Left renal pelvis (tissue), 4 donors: ENCODE data around the gene THADA. TPM values are rescaled to one million over a fixed set of nuclear protein-coding genes. Genes with fewer than 3 reads are reported as not detected.
"Not testable (repeated sequence)": the region's sequence is repeated elsewhere in the genome, so short reads cannot be mapped to it uniquely, and the experiment has no call there.

Experiments used
- DNase-seq, 4 donors: peaks; one replicate each; pipeline ENCODE4 v3.0.0-alpha.2; 2013; ENCODE audit warnings: low read depth in 4 of 4, low spot score in 3 of 4
- polyA plus RNA-seq, 4 donors: library from polyadenylated mRNA; unstranded; fragments of 120-200 nt; gene quantifications; one replicate each; pipeline ENCODE4 v1.2.1, GENCODE V29; 2013; ENCODE audit not compliant: insufficient read length in 4 of 4

Gene THADA
- polyA plus RNA-seq, 4 donors, result 19.9 to 38.6 (median 33.6) TPM

DNA sequence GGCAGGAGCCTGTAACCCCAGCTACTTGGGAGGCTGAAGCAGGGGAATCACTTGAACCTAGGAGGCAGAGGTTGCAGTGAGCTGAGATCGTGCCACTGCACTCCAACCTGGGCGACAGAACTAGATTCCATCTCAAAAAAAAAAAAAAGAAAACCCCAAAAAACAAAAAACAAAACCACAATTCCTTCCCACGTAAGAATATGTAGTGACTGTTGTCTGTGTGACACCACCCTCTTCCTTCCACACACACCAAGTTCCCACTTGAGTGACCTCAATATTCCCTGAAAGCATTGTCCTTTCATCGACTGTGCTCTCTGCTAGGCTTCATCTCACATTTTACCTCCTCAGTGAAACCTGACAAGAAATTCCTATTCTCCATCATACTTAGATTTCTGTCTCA lies 8.8 kb upstream of the THADA start:
- DNase-seq, result no peak

DNA sequence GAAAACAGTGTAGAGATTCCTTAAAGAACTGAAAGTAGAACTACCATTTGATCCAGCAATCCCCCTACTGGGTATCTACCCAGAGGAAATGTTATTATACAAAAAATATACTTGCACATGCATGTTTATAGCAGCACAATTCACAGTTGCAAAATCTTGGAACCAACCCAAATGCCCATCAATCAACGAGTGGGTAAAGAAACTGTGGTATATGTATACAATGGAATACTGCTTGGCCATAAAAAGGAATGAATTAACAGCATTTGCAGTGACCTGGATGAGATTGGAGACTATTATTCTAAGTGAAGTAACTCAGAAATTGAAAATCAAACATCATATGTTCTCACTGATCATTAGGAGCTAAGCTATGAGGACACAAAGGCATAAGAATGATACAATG lies 4.8 kb upstream of the THADA start:
- not testable (repeated sequence) for DNase-seq

DNA sequence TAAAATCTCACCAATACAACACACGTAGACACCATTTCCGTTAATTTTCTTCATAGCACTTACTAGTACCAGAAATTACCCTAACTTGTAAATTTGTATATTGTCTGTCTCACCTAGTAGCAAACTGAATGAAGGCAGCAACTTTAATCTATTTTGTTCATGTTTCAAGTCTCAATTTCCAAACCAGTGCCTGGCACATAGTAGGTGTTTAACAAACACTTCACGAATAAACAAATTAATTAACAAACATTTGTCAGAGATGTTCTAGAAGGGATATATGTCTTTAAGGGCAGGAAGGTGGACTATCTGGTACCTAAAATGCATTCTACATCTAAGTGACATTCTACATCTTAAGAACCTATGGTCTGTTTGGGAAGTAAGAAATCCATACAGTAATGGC lies 963 bp downstream of the THADA start:
- DNase-seq, result no peak

DNA sequence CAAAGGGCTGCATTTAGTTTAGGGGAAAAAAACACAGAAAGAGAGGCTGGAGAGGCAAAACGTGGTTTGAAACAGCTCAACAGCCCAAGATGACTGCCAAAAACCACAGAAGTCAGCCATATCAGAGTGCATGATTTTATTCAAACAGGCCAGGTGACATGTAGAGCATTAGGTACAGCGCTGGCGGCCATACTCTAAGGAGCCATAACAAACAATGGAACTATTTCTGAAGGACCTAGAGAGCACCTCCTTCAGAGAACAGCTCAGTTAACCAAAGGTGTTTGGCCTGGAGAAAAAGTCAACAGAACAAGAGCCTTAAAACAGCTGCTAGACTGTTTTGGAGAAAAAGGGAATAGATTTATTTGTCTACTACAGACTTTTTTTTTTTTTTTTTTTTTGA lies 2.6 kb downstream of the THADA start:
- no peak for DNase-seq

DNA sequence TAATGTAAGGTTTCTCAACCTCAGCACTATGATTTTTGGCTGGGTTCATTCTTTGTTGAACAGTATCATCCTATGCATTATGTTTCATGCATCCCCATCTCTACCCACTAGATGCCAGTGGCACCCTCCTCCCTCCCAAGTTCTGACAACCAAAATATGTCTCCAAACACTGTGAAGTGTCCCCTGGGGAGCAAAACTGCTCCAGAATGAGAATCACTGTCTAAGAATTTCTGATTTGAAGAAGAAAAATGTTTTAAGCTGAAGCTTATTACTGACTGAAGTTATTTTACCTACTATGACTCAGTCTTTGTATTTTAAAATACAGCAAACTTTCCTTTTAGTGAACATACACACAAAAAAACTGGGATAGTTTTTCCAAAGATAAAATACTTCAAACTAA lies 3.4 kb downstream of the THADA start:
- DNase-seq, result no peak

DNA sequence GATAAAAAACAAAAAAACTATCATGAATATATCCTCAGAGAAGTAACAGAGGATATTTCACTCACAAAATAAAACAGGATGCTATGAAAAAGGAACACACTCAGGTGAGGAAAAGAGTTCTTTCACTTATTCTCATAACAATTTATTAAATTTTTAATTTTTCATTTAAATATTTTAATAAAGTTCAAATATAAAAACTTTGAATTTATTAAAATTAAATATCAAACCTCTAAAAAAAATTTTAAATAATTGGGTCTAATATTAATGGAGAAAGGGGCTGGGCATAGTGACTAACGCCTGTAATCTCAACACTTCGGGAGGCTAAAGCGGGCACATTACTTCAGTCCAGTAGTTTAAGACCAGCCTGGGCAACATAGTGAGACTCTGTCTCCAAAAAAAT lies 10.1 kb downstream of the THADA start:
- no peak for DNase-seq

DNA sequence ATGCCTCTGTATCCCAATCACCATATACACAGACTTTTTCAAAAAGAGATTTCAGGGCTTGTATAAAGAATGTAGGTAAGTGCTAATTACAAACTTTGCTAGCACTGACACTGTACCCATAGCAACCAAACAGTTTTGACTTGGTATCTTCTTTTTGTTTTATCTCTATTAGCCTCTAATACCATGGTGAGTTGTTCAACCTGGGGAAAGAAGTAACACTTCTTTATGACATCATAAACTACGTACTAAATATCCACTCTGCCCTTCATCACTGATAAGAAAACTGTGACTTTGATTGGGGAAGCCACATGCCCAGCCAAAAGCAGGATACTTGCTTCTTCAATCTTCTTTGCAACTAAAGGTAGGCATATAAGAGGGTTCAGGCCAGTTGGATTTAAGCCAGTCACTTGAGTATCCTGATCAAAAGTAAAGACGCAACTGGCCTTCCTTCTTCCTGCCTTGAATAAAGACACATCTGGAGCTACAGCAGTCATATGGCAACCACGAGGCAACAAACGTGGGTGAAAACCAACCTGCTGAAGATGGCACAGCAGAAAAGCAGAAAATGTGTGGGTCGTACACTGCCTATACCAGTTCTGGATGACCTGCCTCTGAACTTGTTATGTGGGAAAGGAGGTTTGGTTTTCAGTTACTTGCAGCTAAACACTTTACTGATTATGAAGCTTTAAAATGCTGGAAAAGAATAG lies 16.4 kb downstream of the THADA start:
- DNase-seq, result no peak

DNA sequence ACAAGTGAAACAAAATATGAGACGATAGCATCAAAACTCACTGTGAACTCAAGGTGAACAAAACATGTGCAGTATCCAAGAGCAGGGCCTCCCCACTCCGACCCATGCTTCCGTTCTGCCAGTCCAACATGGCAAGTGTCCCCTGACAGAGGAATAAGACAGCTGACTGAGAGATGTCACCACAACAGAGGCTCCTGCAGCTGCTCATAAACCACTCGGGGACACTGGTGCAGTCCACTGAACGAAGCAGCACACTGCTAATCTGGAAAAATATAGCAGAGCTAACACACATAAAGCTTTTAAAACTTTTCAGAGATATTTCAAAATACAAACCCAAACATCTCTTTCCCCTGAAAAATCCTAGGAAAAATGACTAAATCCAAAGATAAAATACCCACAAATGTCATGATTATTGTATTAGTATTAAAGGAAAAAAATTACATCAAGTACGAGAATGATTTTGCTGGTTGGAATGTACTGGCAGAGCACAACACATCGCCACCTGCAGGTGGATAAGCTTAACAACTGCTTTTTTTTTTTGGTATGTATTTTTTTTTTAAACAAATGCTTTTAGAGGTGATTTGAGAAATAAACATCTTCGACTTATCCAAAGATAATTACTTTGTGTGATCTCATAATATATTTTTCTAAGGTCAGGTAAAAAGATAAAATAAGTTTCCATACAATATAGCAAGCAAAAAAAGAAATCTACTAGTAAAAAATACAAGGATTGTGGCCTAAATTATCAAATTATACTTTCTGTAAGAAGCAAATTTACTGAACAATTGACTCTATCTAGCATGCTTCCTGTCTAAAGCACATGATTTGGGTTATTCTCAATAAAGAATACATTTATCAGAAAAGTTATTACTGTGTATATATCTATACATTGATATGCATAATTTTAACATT lies 18.6 kb downstream of the THADA start:
- DNase-seq, result peak in 2 of 4 donors; percentile 12 to 14

DNA sequence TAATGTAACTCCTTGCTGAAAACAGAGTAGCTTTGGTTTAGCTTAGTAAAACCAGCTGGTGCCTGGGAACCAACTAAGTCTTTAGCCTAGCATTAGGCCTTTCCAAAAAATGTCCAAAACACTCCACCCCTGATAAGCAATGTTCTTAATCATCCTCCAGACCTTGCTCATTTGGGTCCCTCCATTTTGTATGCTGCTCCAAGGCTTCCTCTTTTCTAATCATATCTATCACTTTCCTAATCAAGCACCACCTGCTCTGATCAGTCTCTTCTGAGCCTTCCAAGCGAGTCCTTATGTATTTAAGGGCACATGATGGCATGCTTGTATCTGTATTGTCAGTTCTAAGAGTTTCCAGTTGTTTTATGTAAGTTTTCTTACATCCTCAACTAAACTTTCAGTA lies 23.6 kb downstream of the THADA start:
- no peak for DNase-seq

DNA sequence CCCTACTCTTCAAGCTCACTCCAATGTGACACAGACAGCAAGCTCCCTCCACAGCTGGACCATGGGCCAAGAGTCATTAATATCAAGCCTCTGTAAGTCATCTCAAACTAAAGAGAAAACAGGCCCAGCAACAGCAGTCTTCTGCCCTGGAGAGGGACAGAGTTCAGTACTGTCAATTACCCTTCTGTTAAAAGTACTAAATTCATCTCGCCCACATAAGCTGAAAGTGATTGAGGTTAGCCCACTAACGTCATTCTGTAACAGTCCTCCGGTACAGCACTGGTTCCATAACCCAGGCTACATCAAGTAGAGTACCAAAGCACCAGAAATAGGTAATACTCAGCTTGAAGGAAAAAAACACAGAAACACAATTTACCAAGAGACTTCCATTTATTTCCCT lies 25.9 kb downstream of the THADA start:
- no peak for DNase-seq

DNA sequence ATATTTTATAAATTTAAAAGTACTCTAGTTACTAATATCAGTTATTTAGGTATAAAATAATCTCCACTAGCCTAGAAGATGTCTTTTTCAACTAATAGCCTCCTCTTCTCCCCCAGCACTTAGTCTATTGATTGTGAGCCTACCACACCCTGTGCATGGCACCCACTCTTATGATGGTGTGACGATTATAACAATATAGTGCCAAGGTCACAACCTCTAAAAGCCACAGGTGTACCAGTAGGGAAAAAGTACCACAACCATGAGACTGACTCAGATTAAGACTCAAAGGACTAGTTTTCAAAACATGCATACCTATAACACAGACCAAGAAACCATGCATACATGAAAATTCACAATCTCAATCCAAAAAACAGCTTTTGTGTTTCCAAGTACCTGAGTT lies 27.6 kb downstream of the THADA start:
- no peak for DNase-seq

DNA sequence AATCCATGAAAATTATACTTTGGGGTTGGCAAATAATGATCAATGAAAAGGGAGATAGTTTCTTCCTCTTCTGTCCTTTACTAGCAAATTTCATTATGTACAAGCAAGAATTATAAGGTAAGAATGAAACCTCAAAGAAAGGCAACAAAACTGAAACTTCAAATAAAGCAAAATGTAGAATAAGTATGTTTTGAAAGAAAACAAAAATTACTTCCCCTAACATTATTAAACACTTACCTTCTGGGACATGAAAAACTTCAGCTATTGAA lies 29.4 kb downstream of the THADA start:
- no peak for DNase-seq

DNA sequence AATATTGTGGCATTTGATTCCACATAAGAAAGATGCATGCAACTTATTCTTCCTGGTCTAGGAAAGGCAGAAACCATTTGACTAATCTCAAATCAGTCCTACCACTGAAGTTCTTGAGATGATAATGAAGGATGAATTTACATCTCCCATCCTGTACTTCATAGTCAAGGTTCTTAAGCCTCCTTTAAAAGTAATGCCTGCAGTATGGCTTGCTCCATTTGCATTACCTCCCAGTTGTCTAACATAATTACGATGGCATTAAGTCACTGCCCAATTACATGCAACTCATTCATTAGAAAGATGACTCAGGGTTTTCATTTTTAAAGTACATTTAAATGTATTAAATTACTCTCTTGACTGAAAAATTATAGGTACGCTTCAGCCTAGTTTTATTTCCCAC lies 32.2 kb downstream of the THADA start:
- DNase-seq, result no peak

DNA sequence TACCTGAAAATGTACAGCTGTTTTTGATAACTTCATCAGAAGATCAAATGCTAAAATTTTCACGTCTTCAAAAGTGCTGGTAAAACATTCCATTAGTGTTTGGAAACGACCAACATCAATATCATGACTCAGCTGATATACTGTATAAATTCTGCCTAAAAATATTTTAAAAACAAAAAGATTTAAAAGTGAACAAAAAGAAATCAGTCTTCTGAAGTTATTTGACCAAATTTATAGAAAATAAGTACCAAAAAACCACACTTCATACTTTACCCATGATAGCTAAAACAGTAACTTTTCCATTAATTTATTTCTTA lies 35.6 kb downstream of the THADA start:
- DNase-seq, result no peak

DNA sequence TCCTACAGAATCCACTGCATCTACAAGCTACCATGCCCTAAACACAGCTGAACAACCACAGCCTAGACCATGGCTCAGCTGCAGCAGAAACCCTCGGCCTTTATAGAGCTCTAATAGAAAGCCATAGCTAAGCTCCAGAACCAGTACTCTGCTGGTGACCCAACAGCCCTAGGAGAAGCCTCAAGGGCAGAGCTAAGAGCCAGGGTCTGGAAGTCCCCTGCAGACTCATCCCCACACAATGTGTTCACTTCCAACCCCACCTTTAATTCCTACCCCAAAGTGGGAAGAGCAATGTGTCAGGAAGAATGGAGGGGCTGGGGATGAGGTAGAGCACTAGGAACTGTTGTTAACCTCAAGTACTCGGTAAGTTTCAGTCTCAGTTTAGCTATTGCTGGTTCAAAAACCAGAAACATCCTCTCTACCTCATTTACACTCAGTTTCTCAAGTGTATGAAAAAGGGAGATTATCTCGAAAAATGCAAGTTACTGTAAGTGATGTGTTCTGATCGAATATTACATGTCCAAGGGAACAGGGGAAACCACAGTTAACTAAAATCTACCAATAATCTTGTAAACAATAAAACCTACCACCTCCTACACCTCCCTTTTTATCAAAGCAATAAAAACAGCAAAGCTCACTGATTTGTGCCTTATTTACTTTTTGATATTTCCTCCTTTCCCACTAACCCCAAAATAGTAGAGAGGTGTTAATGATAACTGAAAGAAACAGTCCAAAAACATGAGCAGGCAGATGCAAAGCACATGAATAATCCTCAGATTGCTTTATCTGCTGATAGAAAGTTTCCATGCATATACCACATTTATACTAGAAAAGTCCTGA lies 36.2 kb downstream of the THADA start:
- DNase-seq, result no peak

DNA sequence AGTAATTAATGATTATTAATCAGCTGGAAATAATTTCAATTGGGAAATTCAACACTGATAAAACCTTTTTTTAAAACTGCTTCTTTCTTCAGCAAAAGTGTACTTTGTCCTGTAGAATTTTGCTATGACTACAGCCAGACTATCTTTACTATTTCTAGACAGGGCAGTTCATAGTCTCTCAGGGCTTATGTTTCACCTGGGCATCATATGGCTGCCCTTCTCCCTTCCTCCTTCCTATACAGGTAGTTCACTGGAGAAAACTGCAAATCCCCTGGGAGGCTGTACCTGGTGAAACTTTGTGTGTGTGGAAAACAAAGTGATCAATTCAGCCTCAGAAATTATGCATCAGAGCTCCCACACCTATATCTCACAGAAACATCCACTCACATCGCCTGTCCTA lies 38.6 kb downstream of the THADA start:
- DNase-seq, result no peak

DNA sequence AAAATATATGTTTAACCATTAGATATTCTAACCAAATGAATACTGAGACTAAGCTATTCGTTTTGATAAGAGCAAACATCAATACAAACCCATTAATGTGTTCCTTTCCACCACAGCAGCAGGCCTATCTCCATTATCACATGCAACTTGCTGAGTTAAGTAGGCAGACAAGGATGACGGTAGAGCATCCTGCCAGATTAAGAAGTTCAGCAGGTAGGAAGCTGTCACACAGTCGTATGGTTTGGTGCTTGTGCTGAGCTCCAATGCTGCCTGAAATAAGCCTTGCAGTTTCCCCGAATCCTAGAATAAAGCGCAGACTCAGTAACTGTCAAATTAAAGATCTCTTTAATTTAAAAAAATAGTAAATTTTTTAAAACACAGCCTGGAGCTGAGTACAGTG lies 39.6 kb downstream of the THADA start:
- DNase-seq, result no peak

DNA sequence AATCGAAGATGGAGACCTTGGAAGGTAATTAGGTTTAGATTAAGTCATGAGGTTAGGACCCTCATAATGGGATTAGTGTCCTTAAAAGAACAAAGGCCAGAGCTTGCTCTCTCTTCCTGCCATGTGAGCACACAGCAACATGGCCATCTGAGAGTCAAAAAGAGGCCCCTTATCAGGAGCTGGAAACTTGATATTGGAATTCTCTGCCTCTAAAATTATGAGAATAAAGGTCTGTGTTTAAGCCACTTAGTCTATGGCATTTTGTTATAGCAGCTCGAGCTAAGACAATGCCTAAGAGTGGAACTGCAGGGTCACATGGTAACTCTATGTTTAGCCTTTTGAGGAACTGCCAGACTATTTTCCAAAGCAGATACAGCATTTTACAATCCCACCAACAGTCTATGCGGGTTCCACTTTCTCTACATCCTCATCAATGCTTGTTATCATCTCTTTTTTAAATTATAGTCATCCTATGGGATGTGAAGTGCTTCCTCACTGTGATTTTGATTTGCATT lies 42.4 kb downstream of the THADA start:
- DNase-seq, result no peak

DNA sequence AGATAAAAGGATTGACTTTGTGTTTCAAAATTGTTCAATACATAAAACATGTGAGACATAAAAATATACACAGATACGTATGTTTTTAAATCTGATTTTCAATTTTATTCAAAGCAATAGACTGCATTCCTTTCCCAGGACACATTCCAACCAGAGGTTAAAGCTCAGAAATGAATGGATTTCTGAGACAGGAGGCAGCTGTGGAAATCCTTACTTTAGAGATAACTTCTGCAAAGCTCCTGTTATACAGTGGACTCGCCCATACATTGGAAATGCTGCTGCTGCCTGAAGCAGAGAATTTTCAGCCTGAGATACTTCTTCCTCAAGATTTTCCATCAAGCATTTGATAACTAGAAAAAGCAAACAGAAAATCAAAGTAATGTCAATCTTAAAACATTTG lies 43.8 kb downstream of the THADA start:
- DNase-seq, result no peak

DNA sequence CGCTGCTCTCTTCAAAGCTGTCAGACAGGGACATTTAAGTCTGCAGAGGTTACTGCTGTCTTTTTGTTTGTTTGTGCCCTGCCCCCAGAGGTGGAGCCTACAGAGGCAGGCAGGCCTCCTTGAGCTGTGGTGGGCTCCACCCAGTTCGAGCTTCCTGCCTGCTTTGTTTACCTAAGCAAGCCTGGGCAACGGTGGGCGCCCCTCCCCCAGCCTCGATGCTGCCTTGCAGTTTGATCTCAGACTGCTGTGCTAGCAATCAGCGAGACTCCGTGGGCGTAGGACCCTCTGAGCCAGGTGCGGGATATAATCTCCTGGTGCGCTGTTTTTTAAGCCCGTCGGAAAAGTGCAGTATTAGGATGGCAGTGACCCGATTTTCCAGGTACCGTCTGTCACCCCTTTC lies 47.5 kb downstream of the THADA start:
- DNase-seq, result not testable (repeated sequence)

DNA sequence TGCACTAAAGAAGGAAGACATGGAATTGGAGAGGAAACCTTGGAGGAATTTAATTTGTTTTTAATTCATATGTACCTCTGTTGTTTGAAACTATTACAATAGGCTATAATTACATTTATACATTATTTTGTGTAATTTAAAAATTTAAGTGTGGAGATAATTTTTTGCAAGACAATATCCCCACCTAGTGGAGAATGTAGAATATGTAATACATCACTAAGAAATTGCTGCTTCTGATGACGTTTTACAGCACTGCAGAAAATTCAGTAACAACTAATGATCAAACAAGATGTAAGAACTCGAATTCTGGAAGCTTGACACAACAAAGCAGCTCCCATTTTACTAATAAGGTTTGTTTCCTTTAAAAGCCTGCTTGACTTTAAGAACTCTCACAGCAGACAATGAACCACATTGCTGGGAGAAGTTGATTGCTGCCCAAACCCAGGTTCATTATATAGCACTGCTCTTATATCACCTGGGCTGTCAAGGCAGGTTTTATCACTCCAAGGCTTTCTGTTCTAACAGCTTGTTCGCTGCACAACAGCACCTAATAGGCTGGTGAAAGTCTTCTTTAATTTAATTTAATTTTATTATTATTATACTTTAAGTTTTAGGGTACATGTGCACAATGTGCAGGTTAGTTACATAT lies 53.4 kb downstream of the THADA start:
- peak in 1 of 4 donors; percentile 33 for DNase-seq
